ENCODE results near the gene SLC25A27. TPM values are rescaled to one million over a fixed set of nuclear protein-coding genes. Genes with fewer than 3 reads are reported as not detected.

The SLC25A27 gene
- 5.0 and 7.0 TPM in 2 replicates for total RNA-seq

GRCh38 chr6:46652603-46653438 lies at the start of gene SLC25A27, which contains the start of gene CYP39A1:
TSS of gene SLC25A27 (plus strand) at chr6:46652975. CDS start at chr6:46653193, 218 bp downstream.
TSS of gene CYP39A1 (minus strand) at chr6:46652818. CDS start at chr6:46652582, 236 bp downstream.

DNA sequence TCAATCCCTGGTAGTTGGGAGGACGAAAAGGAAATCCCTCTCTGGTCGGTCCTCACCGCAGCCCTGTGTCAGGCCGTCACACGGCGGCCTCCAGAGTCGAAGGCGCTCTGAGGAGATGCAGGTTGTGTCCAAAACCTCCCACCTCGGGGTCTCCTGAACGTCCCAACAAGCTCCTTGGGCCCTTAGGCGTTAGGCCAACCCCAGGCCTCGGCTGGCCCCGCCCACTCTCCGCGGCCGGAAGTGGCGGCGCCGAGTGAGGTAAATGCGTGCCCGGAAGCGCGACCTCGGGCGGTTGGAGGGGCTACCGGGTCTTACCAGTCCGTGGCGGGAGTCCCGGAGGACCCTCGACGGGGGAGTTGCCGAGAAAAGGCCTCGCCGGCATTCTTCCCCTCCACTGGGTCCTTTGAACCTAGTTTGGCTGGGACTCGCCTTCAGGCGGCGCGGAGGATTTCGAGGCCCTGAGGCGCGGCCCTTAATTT lies 34.9 kb downstream of the SLC25A27 start, which contains the start of gene TDRD6:
Gene TDRD6 (plus strand): TSS at position 267 of the 479 bp plus-strand sequence. CDS start 244 bp downstream, outside the sequence.

Other genes starting within 250 kb of the SLC25A27 start
- gene RCAN2, start 161.5 kb upstream of the SLC25A27 start, total RNA-seq, result 0.30 and 2.3 TPM in 2 replicates
- 0.07 and 0.78 TPM in 2 replicates for gene CYP39A1, start 157 bp upstream of the SLC25A27 start, total RNA-seq
- gene TDRD6, start 34.9 kb downstream of the SLC25A27 start, total RNA-seq, result 0.13 and 0.26 TPM in 2 replicates
- gene PLA2G7, start 82.4 kb downstream of the SLC25A27 start, total RNA-seq, result not detected in 2 replicates
- gene ANKRD66, start 94.0 kb downstream of the SLC25A27 start, total RNA-seq, result not detected in 2 replicates
- gene MEP1A, start 140.4 kb downstream of the SLC25A27 start, total RNA-seq, result not detected in 2 replicates